ENCODE measurements around the gene RPS14.

RPS14 gene

GRCh38 chr5:150394131-150394530 lies 55.4 kb downstream of the RPS14 start:
- Histone ChIP-seq H3K36me3 (ENCODE audit: control insufficient read depth, insufficient read depth, low read length) (peaks cover 46% of the 10 kb centered on the region), H3K4me3 (replicated peaks; ENCODE audit: low read depth, low read length) (no peak overlapping the region), H3K27me3 (replicated peaks; ENCODE audit: control insufficient read depth, insufficient read depth, low read length) (no peaks in the 10 kb centered on the region)
- TF ChIP-seq CTCF (IDR thresholded peaks at IDR 0.05; ENCODE audit: insufficient read depth, low read length, poor library complexity, severe bottlenecking) = no peak
- DNase-seq (ENCODE audit: extremely low read depth, insufficient read length) = no peak

DNA sequence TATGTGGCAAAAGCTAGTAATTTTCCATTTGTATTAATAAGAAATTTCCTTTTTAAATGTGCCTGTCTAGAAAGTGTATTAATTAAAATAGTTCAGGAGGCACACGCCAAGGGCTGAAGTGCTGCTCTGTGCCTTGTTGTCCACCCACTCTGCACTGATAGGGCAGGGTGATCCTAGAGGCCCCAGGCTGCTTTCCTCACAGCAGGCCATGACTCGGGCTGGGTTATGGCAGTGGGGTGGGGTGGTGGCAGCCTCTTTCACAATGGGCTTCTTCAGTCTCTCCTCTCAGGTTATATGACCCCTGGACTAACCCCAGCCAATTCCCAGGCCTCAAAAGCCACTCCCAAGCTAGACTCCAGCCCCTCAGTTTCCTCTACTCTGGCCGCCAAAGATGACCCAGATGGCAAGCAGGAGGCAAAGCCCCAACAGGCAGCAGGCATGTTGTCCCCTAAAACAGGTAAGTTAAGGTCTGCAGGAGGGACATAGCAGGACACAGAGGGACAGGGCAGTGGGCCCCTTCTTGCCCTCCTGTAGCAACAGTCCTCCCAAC lies 56.4 kb downstream of the RPS14 start:
- no peak overlapping the region for H3K4me3 ChIP-seq (replicated peaks; ENCODE audit: low read depth, low read length)
- no peak for DNase-seq (ENCODE audit: extremely low read depth, insufficient read length)
- TF ChIP-seq CTCF (IDR thresholded peaks at IDR 0.05; ENCODE audit: insufficient read depth, low read length, poor library complexity, severe bottlenecking) = no peak
- H3K36me3 ChIP-seq (ENCODE audit: control insufficient read depth, insufficient read depth, low read length) = peaks cover 43% of the 10 kb centered on the region
- no peaks in the 10 kb centered on the region for H3K27me3 ChIP-seq (replicated peaks; ENCODE audit: control insufficient read depth, insufficient read depth, low read length)

DNA sequence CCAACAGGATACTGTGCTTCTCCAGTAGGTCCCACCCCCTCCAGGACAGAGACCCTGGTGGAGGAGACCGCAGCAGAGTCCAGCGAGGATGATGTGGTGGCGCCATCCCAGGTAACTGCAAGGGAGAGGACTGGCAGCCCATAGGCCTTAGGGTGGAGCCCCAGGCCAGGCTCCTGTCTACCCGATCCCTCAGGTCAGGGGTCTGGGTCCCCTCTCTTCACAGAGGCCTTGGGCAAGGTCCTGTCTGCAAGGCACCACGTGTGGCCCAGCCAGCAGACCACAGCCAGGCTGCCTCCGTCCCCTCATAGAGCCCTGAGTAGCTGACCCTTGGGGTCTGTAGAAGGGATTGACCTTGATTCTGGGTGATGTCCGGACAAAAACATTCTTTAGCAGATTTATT lies 56.9 kb downstream of the RPS14 start:
- Histone ChIP-seq H3K36me3 (ENCODE audit: control insufficient read depth, insufficient read depth, low read length) (peaks cover 48% of the 10 kb centered on the region), H3K4me3 (replicated peaks; ENCODE audit: low read depth, low read length) (no peak overlapping the region), H3K27me3 (replicated peaks; ENCODE audit: control insufficient read depth, insufficient read depth, low read length) (no peaks in the 10 kb centered on the region)
- no peak for TF ChIP-seq CTCF (IDR thresholded peaks at IDR 0.05; ENCODE audit: insufficient read depth, low read length, poor library complexity, severe bottlenecking)
- DNase-seq (ENCODE audit: extremely low read depth, insufficient read length) = no peak
